HG03159 (cell line): ENCODE results near the gene LIX1L.

ENCODE experiments used
- ATAC-seq: cut with Tn5 transposase; IDR thresholded peaks from one replicate; pipeline ENCODE4 v1.9.1; 2021; ENCODE audit warnings: mild to moderate bottlenecking, moderate library complexity; ENCODE audit not compliant: unreplicated experiment

LIX1L gene

DNA sequence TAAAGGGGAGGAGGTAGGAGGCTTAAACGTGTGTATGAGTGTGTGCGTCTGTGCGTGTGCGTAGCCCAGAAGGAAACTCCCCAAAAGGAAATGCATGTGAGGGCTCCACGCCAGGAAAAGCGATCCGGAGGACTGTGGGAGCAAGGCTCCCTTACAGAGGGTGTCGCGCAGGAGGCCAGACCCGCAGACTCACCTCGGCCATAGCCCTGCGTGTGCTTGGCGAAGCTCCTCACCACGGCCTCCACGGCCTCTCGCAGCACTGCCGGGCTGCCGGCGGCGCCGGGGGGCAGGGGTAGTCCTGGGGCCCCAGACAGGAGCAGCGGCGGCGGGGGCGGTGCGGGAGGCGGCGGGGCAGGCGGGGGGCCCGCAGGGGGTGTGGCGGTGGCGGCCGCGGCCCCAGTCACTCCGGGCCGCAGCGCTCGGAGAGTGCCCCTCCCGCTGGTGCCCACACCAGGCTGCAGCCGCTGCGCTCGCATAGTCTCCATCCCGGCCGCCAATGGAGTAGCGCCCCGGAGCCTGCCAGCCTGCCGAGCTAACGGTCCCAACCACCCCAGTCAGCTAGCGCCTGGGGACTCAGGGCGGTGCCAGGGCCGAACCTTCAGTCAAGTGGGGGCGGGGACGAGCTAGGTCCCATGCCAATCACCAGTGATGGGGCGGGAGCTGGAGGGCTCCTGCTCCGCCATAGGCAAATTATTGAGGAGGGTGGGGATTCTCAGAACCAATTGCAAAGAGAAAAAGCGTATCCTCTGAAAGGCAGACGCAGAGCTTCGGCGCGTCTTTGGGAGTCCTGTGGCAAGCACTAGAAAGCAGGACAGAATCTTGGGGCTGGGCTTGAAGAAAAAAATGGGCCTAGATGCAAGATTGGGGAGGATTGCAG, at the start of gene LIX1L:
LIX1L (minus strand) TSS at position 575 of the 877 bp plus-strand sequence; CDS start at position 485, 90 bp downstream.
- peak; percentile 85 for ATAC-seq

DNA sequence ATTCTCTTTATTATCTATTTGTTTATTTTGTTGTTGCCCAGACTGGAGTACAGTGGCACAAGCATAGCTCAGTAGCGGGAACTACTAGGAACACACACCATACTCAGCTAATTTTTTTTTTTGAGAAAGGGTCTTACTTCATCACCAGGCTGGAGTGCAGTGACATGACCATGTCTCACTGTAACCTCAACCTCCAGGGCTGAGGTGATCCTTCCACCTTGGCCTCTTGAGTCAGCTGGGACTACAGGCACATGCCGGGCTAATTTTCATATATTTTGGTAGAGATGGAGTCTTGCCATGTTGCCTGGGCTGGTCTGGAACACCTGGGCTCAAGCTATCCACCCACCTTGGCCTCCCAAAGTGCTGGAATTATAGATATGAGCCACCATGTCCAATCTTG, 43.9 kb upstream of the LIX1L start:
- no peak for ATAC-seq

DNA sequence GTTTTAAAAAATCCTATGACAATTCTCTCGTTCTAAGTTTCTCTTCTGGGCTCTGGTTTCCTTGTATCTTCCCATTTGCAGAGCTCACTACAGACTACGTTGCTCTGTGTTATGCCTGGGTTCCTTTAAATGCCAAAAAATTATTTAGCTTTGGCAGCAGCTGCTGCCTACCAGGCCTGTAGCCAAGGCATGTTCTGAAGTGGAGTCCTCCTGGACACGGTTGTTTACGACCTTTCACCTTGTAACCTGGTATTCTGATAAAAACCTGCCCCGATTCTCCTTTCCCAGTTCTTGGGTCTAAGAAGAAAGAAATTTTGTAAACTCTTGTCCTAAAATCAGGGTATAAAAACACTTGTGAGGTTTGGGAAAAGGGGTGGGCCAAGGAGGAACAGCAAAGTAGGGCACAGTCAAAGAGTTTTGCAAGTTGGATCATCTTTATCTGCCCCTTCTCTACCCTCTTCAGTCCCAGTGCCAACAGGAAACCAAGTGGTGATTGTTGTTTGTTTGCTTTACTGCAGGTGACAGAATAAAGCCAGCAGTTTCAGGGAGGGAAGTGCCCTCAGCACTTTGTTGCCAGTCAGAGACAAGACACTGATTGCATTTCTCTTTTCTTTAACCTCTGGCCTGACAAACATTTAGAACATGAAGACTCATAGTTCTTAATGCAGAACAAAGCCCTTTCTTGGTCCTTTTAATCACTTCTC, 41.7 kb upstream of the LIX1L start:
- no peak for ATAC-seq

DNA sequence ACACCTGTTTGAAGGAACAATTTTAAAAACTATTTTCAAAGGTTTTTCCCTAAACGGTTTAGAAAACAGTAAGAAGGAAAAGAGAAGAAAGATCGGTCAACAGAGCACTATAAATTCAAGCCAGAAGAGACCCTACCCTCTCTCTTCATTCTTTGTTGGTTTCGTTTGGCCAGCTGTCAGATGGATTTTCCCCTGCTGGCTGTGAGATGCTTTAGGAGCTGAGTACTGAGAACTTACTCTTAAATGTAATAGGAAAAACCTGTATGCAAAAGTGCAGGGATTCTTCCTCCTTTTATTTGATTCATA, 39.9 kb upstream of the LIX1L start:
- ATAC-seq = no peak

DNA sequence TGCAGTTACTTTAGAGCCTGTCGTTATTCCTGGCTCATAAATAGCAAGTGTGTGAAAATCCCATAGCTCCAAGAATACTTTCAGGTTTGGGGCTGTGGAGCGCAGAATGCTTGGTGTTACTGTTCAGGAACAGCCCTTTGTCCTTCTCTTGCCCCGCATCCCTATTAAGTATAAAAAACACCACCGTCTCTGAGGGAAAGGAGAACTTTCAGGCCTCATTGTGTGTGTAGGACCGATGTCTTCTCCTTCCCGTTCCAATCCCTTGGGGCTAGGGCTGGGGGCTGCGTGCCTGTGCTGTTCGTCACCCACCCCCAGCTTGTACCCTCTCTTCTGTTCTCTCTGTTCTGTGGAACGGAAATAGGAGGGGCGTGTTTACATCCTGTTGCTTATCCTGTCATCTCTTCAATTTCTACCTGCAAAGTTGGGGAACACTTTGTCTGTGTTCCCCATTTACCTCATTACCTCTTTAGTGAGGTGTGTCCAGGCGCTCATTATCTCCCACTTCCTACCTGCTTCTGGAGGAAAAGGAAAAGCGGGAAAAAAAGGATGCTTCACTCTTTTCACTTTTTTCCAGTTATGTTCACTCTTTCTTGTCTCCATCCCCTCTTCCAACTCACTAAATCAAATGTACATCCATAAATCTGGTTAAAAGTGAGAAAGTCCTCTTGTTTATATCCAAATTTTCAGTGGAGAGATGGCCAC, 39.4 kb upstream of the LIX1L start:
- ATAC-seq = peak; percentile 35

DNA sequence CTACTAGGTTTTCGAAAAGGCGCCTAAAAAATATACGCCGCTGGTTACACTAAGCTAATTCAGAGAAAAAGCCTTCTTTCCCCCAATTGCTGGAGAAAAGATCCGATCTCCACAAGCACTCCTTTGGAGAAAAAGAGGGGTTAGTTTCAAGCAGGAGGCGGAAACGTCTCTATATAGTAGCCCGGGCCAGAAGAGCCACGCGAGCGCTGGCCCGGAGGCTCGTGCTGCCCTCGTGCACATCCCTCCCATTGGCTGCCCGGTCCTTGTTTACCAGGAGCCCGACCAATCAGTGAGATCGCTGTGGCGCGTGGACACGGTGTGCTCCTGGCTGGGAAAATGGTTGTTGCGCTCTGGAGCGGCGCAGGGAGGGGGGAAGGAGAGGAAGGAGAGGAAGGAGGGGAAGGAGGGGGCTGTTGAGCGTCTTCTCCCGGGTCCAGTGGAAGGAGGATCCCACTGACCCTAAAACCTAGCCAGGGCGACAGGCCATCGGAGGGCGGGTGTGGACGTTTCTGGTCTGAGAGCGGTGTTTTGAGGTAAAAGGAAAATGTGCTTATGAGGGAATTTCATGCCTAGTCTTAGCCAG, 38.7 kb upstream of the LIX1L start, which contains the start of gene TXNIP:
TXNIP (minus strand) TSS at position 147 of the 583 bp plus-strand sequence. CDS start 313 bp downstream, outside the sequence.
- peak; percentile 80 for ATAC-seq

DNA sequence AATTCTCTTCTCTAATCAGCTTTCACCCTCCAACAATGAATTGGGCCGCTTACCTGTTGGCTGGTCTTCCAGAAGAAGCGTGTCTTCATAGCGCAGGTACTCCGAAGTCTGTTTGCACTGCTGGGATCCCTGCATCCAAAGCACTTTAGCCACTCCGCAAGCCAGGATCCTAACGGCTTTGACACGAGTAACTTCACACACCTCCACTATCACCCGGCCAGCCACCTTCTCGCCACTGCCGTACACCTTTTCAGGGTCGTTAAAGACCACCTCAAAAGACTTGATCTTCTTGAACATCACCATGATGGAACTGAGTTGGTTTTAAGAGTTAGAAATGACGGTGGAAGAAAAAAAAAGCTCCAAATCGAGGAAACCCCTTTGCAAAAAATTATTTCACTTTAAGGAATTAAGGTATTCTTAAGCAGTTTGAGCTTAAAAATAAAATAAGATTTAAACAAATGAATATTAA, 38.2 kb upstream of the LIX1L start:
- no peak for ATAC-seq

DNA sequence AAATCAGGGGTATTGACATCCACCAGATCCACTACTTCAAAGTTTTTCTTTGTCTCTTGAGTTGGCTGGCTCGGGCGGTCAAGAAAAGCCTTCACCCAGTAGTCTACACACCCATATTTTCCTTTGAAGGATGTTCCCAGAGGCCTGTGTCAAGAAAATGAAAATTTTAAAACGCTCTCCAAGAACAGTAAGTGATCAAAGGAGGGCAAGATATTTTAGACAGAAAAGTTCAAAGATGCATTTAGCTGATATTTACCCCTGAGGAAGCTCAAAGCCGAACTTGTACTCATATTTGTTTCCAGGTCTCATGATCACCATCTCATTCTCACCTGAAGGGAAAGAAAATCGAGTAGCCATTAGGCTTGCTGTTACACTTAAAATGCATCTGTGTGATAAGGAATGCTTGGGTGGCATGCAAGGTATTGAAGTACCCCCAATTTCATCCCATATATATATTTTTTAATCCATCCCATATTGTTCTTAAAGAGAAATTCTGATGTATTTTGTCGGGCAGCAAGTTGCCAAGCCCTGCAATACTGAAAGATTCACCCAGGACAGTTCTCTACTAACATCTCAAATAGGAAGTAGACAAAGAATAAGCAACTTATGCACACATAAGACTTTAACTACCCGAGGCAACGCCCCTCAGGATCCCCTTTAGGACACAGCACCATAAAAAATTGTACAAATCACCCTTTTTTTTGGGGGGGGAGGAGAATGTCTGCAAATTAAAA, 37.5 kb upstream of the LIX1L start:
- no peak for ATAC-seq

DNA sequence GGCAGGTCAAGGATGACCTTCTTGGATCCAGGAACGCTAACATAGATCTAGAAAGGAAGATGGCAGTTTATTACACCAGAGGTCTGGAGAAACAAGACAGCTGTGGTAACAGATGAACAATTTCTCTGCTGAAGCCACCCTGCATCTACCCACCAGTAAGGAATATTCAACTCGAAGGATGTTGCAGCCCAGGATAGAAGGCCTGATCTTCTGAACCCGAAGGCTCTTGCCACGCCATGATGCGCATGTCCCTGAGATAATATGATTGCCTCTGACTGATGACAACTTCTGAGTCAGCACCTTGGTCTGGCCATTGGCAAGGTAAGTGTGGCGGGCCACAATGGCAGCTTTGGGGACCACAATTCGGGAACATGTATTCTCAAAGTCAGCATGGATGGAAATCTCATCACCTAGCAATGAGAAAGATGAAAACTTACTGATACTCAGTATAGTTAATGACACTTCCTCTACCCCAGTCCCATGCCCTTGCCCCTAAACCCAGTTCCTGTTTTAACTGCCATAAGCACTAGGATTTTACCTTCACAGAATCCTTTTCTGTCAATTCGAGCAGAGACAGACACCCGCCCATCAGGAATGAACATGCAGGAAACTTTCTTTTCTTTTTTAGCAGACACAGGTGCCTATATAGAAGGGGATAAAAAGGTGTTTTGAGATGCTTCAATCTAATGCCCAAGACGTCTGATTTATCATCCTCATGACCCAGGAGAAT, 36.7 kb upstream of the LIX1L start:
- ATAC-seq = no peak

DNA sequence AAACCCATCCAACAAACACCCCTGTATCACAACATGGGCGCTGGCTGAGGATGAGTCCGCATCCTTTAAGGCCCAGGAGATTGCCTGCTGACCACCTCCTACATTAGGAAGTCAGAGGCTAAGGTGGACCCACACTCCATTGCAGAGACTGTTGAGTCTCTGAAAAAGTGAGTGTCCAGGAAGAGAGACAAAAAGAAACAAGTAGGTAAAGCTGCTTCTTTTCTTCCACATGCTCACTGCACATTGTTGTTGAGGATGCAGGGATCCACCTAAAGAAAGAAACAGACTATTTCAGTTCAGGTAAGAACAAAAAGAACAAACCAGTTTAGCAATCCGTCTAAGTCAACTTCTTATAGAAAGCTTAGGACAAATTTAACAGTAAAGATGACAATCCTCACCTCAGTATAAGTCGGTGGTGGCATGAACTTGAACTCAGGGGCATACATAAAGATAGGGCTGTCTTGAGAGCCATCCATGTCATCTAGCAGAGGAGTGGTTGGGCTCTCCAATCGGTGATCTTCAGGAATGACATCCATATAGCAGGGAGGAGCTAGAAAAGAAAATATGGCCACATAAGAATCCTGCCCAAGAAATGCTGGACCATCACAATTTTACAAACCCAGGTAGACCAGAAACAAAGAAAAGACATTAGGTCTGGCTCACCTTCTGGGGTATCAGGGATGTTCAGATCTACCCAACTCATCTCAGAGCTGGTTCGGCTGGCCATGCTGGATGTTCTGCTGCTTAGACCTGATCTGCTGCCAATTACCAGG, 36.0 kb upstream of the LIX1L start:
- ATAC-seq = no peak

DNA sequence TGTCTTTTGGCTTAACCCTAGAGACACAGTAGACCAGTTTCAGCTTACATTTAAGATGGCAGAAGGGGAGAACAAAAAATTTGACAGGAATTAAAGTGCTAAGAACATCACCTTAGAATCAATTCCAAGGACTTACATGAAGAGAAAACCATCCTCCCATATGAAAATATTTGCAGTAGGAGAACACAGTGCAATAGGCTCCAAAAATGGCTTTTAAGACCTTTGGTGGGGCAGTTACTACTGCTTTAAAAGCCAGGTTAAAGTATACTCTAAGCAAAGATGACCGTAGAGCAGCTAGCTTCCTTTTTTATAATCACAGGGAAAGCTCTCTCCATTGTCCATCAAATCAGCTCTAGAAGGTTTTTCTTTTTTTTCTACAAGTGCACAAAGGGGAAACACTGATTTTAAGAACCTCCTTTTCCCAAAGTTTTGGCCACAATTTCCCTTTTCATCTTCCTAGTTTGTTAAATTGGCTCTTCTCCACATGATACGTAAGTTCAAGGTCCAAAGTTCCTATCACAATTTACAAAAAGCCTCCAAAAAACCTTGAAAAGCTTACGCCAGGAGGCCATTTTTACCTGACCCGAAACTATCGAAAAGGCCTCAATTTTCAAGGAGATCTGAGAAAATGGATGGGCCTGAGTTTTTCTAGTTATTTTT, 35.3 kb upstream of the LIX1L start:
- no peak for ATAC-seq

DNA sequence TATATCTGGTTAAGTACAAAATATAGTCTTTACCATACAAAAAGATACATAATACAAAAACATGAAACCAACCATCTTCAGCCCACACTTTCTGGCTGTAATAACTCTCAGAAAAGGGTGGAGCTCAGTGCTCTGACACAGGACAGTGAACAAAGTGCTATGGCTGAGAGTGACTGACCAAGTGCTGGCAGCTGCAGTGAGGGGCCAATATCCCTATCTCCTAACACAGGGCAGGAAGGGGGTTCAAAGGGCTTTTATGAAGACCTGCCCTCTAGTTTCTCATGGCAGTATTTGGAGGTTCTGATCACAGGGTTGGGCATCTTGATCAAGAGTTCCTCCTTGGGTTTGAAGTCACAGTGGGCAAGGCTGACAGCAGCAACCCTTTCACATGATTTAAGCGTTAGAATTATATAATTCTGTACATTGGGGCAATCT, 34.7 kb upstream of the LIX1L start:
- no peak for ATAC-seq

DNA sequence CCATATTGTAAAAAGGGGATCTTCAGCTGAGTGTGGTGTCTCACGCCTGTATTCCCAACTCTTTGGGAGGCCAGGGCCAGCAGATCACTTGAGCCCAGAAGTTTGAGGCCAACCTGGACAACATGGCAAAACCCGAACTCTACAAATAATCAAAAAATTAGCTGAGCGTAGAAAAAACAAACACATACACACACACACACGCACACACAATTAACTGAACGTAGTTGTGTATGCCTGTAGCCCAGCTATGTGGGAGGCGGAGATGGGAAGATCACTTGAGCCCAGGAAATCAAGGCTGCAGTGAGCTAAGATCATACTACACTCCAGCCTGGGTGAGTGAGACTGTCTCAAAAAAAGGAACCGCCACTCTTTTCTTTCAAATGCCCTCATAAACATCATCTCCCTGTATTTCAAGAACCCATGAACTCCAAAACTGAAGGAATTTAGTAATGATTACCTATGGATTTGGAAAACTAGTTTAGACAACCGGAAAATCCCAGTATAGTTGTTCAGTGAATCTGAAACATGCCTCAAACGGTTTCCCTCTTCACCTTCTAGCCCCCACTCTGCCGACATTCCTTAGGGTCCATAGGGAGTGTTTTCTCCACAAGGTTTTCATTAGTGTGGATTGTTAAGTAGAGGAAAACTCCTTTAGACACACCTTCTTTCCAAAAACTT, 34.1 kb upstream of the LIX1L start:
- no peak for ATAC-seq

DNA sequence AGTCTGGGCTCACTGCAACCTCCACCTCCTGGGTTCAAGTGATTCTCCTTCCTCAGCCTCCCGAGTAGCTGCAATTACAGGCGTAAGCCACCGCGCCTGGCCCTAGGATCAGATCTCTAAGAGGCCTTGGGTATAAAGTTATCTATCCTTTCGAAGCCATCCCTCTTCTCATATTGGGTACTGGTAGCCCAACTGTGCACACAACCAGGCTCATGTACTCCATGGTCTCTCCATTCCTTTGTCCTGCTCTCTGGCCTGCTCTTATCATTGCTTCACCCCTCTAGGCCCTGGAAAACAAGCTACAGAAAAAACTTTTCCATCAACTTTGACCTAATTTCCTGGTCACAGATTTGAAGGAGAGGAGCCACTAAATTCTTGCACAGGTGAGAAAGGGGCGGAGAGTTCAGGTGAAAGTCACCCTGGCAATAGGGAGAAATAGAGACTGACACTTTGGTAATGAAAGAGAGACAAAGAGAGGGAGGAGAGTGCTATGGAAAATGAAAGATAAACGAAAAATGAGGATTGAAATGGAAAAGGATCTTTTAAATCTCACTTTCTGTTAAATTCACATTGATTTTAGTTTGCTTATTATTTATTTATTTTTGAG, 32.5 kb upstream of the LIX1L start:
- no peak for ATAC-seq

DNA sequence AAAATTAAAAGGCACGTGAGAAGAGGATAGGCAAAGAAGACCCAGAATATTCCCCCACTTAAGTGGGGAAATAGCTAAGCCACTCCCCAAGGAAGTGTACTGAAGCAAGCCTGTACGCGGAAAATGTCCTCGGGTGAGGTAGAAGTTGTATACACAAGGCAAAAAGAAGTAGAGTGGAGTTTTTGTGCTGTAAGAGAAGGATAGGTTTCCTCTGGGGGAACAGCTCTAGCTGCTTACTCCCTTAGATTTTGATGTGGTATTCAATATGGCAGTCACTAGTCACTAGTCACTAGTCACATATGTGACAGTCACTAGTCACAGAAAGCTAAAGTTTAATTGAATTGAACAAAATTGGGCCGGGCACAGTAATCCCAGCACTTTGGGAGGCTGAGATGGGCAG, 31.0 kb upstream of the LIX1L start:
- no peak for ATAC-seq

DNA sequence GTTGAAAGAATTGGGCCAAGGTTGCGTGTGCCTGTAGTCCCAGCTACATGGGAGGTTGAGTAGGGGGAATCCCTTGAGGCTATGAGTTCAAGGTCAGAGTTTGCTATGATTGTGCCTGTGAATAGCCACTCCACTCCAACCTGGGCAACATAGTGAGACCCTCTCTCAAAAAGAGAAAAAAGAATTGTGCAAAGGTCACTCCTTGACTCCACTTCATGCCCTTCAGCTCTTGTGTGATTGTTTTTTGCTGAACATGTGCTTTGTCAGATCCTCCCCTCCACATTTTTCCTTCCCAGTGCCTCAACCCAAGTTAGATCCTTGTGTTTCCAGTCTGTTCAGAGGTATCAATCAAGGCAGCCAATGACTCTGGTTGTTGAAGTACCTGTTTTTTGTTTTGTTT, 30.1 kb upstream of the LIX1L start:
- ATAC-seq = no peak

DNA sequence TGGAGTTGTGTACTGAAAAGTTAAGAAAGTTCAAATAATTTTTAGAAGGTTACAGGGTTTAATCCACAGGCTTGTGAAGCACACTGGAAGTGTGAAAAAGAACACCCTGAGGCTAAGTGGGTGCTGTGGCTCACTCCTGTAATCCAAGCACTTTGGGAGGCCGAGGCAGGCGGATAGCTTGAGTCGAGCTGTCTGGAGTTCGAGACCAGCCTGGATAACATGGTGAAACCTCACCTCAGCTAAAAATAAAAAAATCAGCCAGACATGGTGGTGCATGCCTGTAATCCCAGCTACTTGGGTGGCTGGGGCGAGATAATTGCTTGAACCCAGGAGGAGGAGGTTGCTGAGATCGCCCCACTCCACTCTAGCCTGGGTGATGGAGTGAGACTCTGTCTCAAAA, 28.7 kb upstream of the LIX1L start:
- ATAC-seq = no peak
